IMR-90 (cell line): ENCODE data around the gene DLX6. TPM values are rescaled to one million over a fixed set of nuclear protein-coding genes. Genes with fewer than 3 reads are reported as not detected.

Source experiments
- ATAC-seq: fragments of 200-7000 bp; cut with Tn5 transposase; 2 replicates; pipeline ENCODE4 v1.9.1; 2020; ENCODE audit warnings: low read depth, mild to moderate bottlenecking, moderate library complexity
- BruUV-seq: library from RNA; stranded (reverse); fragments of 400-500 nt; replicated peaks from 2 replicates; lab custom pipeline; 2021; lab: Mats Ljungman, UMichigan
- CTCF ChIA-PET: fragments of 300-600 bp; formaldehyde crosslinking; extraction: SDS; loops from one replicate; lab custom pipeline; 2021; ENCODE audit warnings: antibody characterized with exemption; lab: Yijun Ruan, JAX
- POLR2A ChIA-PET: fragments of 300-600 bp; sonication (Branson Sonifier 250); formaldehyde crosslinking; loops from one replicate; lab custom pipeline; 2022; ENCODE audit warnings: antibody characterized with exemption; ENCODE audit not compliant: unreplicated experiment; lab: Charles Lee
- DNase-seq: peaks from one replicate; pipeline ENCODE4 v3.0.0; 2013
- H2AFZ ChIP-seq: replicated peaks from 2 replicates; pipeline ENCODE3; 2013; ENCODE audit warnings: low read length, mild to moderate bottlenecking; ENCODE audit not compliant: poor library complexity
- H2AK5ac ChIP-seq: 2 replicates; pipeline ENCODE4 v1.6.1; 2013; ENCODE audit warnings: low read depth, low read length, inconsistent platforms
- H2AK9ac ChIP-seq: replicated peaks from 2 replicates; pipeline ENCODE3; 2013; ENCODE audit warnings: mild to moderate bottlenecking, low read depth, low read length, moderate library complexity; ENCODE audit not compliant: poor library complexity
- H2BK120ac ChIP-seq: 2 replicates; pipeline ENCODE4 v1.6.1; 2013; ENCODE audit warnings: low read depth, low read length, inconsistent platforms
- H2BK15ac ChIP-seq: 3 replicates; pipeline ENCODE4 v1.6.1; 2013; ENCODE audit warnings: low read depth, low read length, inconsistent platforms
- H2BK20ac ChIP-seq: 2 replicates; pipeline ENCODE4 v1.6.1; 2013; ENCODE audit warnings: low read depth, mild to moderate bottlenecking, inconsistent platforms, low read length, moderate library complexity
- H2BK5ac ChIP-seq: 2 replicates; pipeline ENCODE4 v1.6.1; 2013; ENCODE audit warnings: mild to moderate bottlenecking, low read depth, low read length, inconsistent platforms; ENCODE audit not compliant: poor library complexity, severe bottlenecking
- H3K14ac ChIP-seq: replicated peaks from 2 replicates; pipeline ENCODE4 v1.6.1; 2013; ENCODE audit warnings: low read depth, low read length, inconsistent platforms
- H3K18ac ChIP-seq: 2 replicates; pipeline ENCODE4 v1.6.1; 2013; ENCODE audit warnings: low read depth, low read length, control low read depth
- H3K23ac ChIP-seq: 2 replicates; pipeline ENCODE4 v1.6.1; 2013; ENCODE audit warnings: low read depth, low read length, inconsistent platforms
- H3K27ac ChIP-seq: 2 replicates; pipeline ENCODE4 v1.5.1; 2013; ENCODE audit warnings: mild to moderate bottlenecking, control low read depth, low read length; ENCODE audit not compliant: insufficient read depth
- H3K27me3 ChIP-seq: 2 replicates; pipeline ENCODE4 v1.6.1; 2013; ENCODE audit warnings: low read length; ENCODE audit not compliant: control insufficient read depth, insufficient read depth
- H3K36me3 ChIP-seq: 2 replicates; pipeline ENCODE4 v1.6.1; 2013; ENCODE audit warnings: low read length, mixed read lengths; ENCODE audit not compliant: control insufficient read depth, insufficient read depth
- H3K4ac ChIP-seq: 2 replicates; pipeline ENCODE4 v1.6.1; 2013; ENCODE audit warnings: low read depth, low read length, inconsistent platforms
- H3K4me1 ChIP-seq: 2 replicates; pipeline ENCODE4 v1.6.1; 2013; ENCODE audit warnings: low read length, mixed read lengths; ENCODE audit not compliant: control insufficient read depth, insufficient read depth
- H3K4me2 ChIP-seq: 2 replicates; pipeline ENCODE4 v1.6.1; 2013; ENCODE audit warnings: low read depth, mild to moderate bottlenecking, control low read depth, low read length, moderate library complexity
- H3K4me3 ChIP-seq: 2 replicates; pipeline ENCODE4 v1.5.1; 2013; ENCODE audit warnings: low read depth, mild to moderate bottlenecking, control low read depth, low read length, moderate library complexity; ENCODE audit not compliant: insufficient read depth
- H3K56ac ChIP-seq: 2 replicates; pipeline ENCODE4 v1.6.1; 2013; ENCODE audit warnings: low read length, inconsistent platforms; ENCODE audit not compliant: insufficient read depth; ENCODE audit errors: extremely low read depth
- H3K79me1 ChIP-seq, 2 experiments: 2 replicates each; pipeline ENCODE4 v1.6.1; 2013; ENCODE audit warnings: low read length in 2 of 2, inconsistent platforms in 1 of 2, low read depth in 1 of 2
- H3K9ac ChIP-seq: 2 replicates; pipeline ENCODE4 v1.6.1; 2013; ENCODE audit warnings: low read depth, low read length, control low read depth
- H3K9me1 ChIP-seq: 2 replicates; pipeline ENCODE4 v1.6.1; 2013; ENCODE audit warnings: low read length, inconsistent platforms; ENCODE audit not compliant: insufficient read depth
- H3K9me3 ChIP-seq: 2 replicates; pipeline ENCODE4 v1.6.1; 2013; ENCODE audit warnings: low read length; ENCODE audit not compliant: control insufficient read depth, insufficient read depth
- H4K20me1 ChIP-seq: 2 replicates; pipeline ENCODE4 v1.6.1; 2013; ENCODE audit warnings: low read length, inconsistent platforms; ENCODE audit not compliant: insufficient read depth
- H4K5ac ChIP-seq: 2 replicates; pipeline ENCODE4 v1.6.1; 2013; ENCODE audit warnings: mild to moderate bottlenecking, low read depth, low read length, control low read depth
- H4K8ac ChIP-seq, 2 experiments: 2 replicates each; pipeline ENCODE4 v1.6.1; 2013; ENCODE audit warnings: low read depth in 2 of 2, low read length in 2 of 2, control low read depth in 1 of 2, inconsistent platforms in 1 of 2
- H4K91ac ChIP-seq: 2 replicates; pipeline ENCODE4 v1.6.1; 2013; ENCODE audit warnings: low read depth, low read length, inconsistent platforms; ENCODE audit not compliant: insufficient read depth
- BHLHE40 ChIP-seq: fragments of 150-350 bp; IDR thresholded peaks from 2 replicates; pipeline ENCODE4 v1.6.1; 2016; ENCODE audit warnings: mild to moderate bottlenecking, low read depth, low read length
- CEBPB ChIP-seq: IDR thresholded peaks from 2 replicates; pipeline ENCODE4 v1.6.1; 2012; ENCODE audit warnings: low read depth, low read length, improper control_type of control experiment
- CHD1 ChIP-seq: IDR thresholded peaks from 2 replicates; pipeline ENCODE4 v1.6.1; 2012; ENCODE audit warnings: low read depth, low read length, improper control_type of control experiment
- FOS ChIP-seq: fragments of 150-350 bp; IDR thresholded peaks from 2 replicates; pipeline ENCODE4 v1.6.1; 2016; ENCODE audit warnings: low read depth, low read length
- MAFK ChIP-seq: IDR thresholded peaks from 2 replicates; pipeline ENCODE4 v1.6.1; 2012; ENCODE audit warnings: low read depth, low read length, improper control_type of control experiment
- MAZ ChIP-seq: IDR thresholded peaks from 2 replicates; pipeline ENCODE4 v1.6.1; 2012; ENCODE audit warnings: low read depth, mild to moderate bottlenecking, low read length, improper control_type of control experiment, moderate library complexity, borderline replicate concordance
- MXI1 ChIP-seq: IDR thresholded peaks from 2 replicates; pipeline ENCODE4 v1.6.1; 2012; ENCODE audit warnings: low read depth, mild to moderate bottlenecking, low read length, moderate library complexity, borderline replicate concordance
- NFE2L2 ChIP-seq: fragments of 150-350 bp; IDR thresholded peaks from 2 replicates; pipeline ENCODE4 v1.6.1; 2016; ENCODE audit warnings: low read depth, mild to moderate bottlenecking, low read length
- POLR2A ChIP-seq: IDR thresholded peaks from 2 replicates; pipeline ENCODE4 v1.6.1; 2012; ENCODE audit warnings: mild to moderate bottlenecking, low read depth, low read length
- RAD21 ChIP-seq: IDR thresholded peaks from 2 replicates; pipeline ENCODE4 v1.6.1; 2012; ENCODE audit warnings: low read length, improper control_type of control experiment
- RCOR1 ChIP-seq: IDR thresholded peaks from 2 replicates; pipeline ENCODE4 v1.6.1; 2012; ENCODE audit warnings: mild to moderate bottlenecking, low read length, improper control_type of control experiment; ENCODE audit not compliant: insufficient replicate concordance
- RFX5 ChIP-seq: IDR thresholded peaks from 2 replicates; pipeline ENCODE4 v1.8.0; 2012; ENCODE audit warnings: low read depth, mild to moderate bottlenecking, low read length, moderate library complexity
- SMC3 ChIP-seq: fragments of 150-350 bp; IDR thresholded peaks from 2 replicates; pipeline ENCODE4 v1.6.1; 2016; ENCODE audit warnings: low read depth, mild to moderate bottlenecking, antibody characterized with exemption, low read length, moderate library complexity
- WGBS, 2 experiments: methylation state at CpG; one replicate each; pipeline versions ENCODE4 v1.1.5 to v1.1.7; 2013; ENCODE audit warnings: missing lambda C conversion rate in 2 of 2; ENCODE audit not compliant: insufficient read length in 1 of 2; ENCODE audit errors: extremely low coverage in 2 of 2; 5-methylcytosine and 5-hydroxymethylcytosine counted together
- dilution Hi-C: fragments of 300-500 bp; cut with HindIII; formaldehyde crosslinking; loops from one replicate; pipeline ENCODE4 v1.14.3; 2018; ENCODE audit warnings: low sequenced_read_pairs; ENCODE audit not compliant: unreplicated experiment
- in situ Hi-C: fragments of 300-500 bp; cut with MboI; formaldehyde crosslinking; loops from 3 replicates; pipeline ENCODE4 v1.14.3; 2019; ENCODE audit warnings: low sequenced_read_pairs, inconsistent platforms, mixed read lengths
- intact Hi-C: fragments of 100-400 bp; cut with micrococcal nuclease; formaldehyde crosslinking; loops from 2 replicates; pipeline ENCODE4 v1.10.0; 2022
- polyA plus RNA-seq, 3 experiments: library from polyadenylated mRNA; depleted of rRNA; stranded (reverse); fragments of >200 nt; gene quantifications; 2 replicates each; pipeline ENCODE4 v1.2.3, GENCODE V29; 2012; ENCODE audit warnings: low replicate concordance in 1 of 3
- total RNA-seq: library from RNA; depleted of rRNA; stranded (reverse); fragments of >200 nt; gene quantifications from 2 replicates; pipeline ENCODE4 v1.2.3, GENCODE V29; 2012
- TF ChIP-seq, protein P1 (sequence below): conservative IDR thresholded peaks from 2 replicates; pipeline ENCODE4 v1.5.1; 2012; ENCODE audit warnings: mild to moderate bottlenecking, low read depth, low read length, improper control_type of control experiment
- TF ChIP-seq, protein P2 (sequence below): fragments of 150-350 bp; IDR thresholded peaks from 2 replicates; pipeline ENCODE4 v1.6.1; 2017; ENCODE audit warnings: mild to moderate bottlenecking, antibody characterized with exemption, low read length, low read depth
- TF ChIP-seq, protein P3 (sequence below): fragments of 150-350 bp; IDR thresholded peaks from 2 replicates; pipeline ENCODE4 v1.6.1; 2016; ENCODE audit warnings: low read depth, mild to moderate bottlenecking, low read length, moderate library complexity, borderline replicate concordance

The DLX6 gene
- total and polyA plus RNA-seq, 2 of the 4 experiments (the other 2 are of a cell fraction) = not detected

DNA sequence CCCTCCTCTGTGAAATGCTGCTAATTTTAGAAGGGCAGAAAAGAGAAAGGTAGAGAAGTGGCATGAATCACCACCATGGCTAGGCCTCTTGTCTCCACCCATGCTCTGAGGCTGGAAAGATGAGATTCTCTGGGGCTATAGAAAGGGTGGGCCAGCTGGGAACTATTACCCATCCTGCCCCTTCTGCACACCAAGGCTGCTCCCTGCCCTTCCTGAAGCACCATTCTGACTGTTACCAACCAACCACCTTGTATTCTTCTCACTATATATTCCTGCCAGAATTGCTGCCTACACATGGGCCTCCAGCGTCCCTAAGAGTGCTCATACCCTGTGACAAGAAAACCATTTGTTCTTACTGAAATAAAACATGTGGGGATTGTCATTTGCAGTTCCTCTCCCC, 11.4 kb upstream of the DLX6 start:
- Histone ChIP-seq H4K20me1 (no peaks in the 10 kb centered on the region), H3K9ac (no peak overlapping the region), H3K18ac (no peak overlapping the region), H2BK5ac (no peak overlapping the region), H3K4me1 (no peaks in the 10 kb centered on the region), H2BK20ac (no peak overlapping the region), H3K9me1 (no peaks in the 10 kb centered on the region), H2AK9ac (no peak overlapping the region), H3K56ac (no peak overlapping the region), H3K9me3 (peaks cover 11% of the 10 kb centered on the region), H3K23ac (no peak overlapping the region), H4K8ac (no peak overlapping the region), H3K36me3 (no peaks in the 10 kb centered on the region), H4K5ac (no peak overlapping the region), H3K4ac (no peak overlapping the region), H2AFZ (no peak overlapping the region), H2BK15ac (no peak overlapping the region), H3K27ac (no peak overlapping the region), H3K14ac (no peak overlapping the region), H4K91ac (no peak overlapping the region), H3K27me3 (peaks cover 66% of the 10 kb centered on the region), H2AK5ac (no peak overlapping the region), H3K4me2 (no peak overlapping the region), H3K79me1 (no peaks in the 10 kb centered on the region), H2BK120ac (no peak overlapping the region), H3K4me3 (no peak overlapping the region)
- ChIA-PET CTCF (no interaction called here), POLR2A (no interaction called here)
- in situ Hi-C loops (no loop called here), intact Hi-C loops (no loop called here), dilution Hi-C loops (no loop called here)
- no peak for DNase-seq
- BruUV-seq = no TSS peak
- TF ChIP-seq POLR2A (no peak), CEBPB (no peak), RAD21 (no peak), BHLHE40 (no peak), RFX5 (no peak), MAFK (no peak), NFE2L2 (no peak), FOS (no peak), MXI1 (no peak), RCOR1 (no peak), CHD1 (no peak), MAZ (no peak), SMC3 (no peak)
- TF ChIP-seq, protein P1, sequence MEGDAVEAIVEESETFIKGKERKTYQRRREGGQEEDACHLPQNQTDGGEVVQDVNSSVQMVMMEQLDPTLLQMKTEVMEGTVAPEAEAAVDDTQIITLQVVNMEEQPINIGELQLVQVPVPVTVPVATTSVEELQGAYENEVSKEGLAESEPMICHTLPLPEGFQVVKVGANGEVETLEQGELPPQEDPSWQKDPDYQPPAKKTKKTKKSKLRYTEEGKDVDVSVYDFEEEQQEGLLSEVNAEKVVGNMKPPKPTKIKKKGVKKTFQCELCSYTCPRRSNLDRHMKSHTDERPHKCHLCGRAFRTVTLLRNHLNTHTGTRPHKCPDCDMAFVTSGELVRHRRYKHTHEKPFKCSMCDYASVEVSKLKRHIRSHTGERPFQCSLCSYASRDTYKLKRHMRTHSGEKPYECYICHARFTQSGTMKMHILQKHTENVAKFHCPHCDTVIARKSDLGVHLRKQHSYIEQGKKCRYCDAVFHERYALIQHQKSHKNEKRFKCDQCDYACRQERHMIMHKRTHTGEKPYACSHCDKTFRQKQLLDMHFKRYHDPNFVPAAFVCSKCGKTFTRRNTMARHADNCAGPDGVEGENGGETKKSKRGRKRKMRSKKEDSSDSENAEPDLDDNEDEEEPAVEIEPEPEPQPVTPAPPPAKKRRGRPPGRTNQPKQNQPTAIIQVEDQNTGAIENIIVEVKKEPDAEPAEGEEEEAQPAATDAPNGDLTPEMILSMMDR = no peak
- TF ChIP-seq, protein P2, sequence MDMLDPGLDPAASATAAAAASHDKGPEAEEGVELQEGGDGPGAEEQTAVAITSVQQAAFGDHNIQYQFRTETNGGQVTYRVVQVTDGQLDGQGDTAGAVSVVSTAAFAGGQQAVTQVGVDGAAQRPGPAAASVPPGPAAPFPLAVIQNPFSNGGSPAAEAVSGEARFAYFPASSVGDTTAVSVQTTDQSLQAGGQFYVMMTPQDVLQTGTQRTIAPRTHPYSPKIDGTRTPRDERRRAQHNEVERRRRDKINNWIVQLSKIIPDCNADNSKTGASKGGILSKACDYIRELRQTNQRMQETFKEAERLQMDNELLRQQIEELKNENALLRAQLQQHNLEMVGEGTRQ = no peak
- TF ChIP-seq, protein P3, sequence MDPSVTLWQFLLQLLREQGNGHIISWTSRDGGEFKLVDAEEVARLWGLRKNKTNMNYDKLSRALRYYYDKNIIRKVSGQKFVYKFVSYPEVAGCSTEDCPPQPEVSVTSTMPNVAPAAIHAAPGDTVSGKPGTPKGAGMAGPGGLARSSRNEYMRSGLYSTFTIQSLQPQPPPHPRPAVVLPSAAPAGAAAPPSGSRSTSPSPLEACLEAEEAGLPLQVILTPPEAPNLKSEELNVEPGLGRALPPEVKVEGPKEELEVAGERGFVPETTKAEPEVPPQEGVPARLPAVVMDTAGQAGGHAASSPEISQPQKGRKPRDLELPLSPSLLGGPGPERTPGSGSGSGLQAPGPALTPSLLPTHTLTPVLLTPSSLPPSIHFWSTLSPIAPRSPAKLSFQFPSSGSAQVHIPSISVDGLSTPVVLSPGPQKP = no peak
- WGBS, 2 experiments = no CpG with 5 or more reads among the region's 1 CpG
- no peak for ATAC-seq
